ENCODE results near the gene TSSK6.

Gene TSSK6

GRCh38 chr19:19531951-19532805 lies 16.8 kb upstream of the TSSK6 start:
- peak overlapping the region; percentile 47 to 71 (median 61) for H3K4me2 ChIP-seq
- H3K36me3 ChIP-seq = peaks cover 13 to 42% (median 24%) of the 10 kb centered on the region in 11 experiments; a peak in 20 of 22 replicates
- H3K4me3 ChIP-seq = no peak overlapping the region
- H3K9me3 ChIP-seq (replicated peaks in 1 of 11) = no peaks in the 10 kb centered on the region
- peak overlapping the region in 3 of 11 experiments; percentile 17 to 46 (median 18); a peak in 3 of 22 replicates for H3K9ac ChIP-seq
- no peak overlapping the region; a peak in 2 of 22 replicates for H3K27ac ChIP-seq
- peaks cover 1 to 11% (median 3%) of the 10 kb centered on the region in 11 experiments for H3K27me3 ChIP-seq
- peaks cover 0 to 68% (median 12%) of the 10 kb centered on the region in 11 experiments; a peak in 14 of 22 replicates for H4K20me1 ChIP-seq
- H3K4me1 ChIP-seq = peaks cover 34 to 52% (median 43%) of the 10 kb centered on the region in 10 experiments
- no peak for TF ChIP-seq Cebpa-rat (IDR thresholded peaks at IDR 0.05)

DNA sequence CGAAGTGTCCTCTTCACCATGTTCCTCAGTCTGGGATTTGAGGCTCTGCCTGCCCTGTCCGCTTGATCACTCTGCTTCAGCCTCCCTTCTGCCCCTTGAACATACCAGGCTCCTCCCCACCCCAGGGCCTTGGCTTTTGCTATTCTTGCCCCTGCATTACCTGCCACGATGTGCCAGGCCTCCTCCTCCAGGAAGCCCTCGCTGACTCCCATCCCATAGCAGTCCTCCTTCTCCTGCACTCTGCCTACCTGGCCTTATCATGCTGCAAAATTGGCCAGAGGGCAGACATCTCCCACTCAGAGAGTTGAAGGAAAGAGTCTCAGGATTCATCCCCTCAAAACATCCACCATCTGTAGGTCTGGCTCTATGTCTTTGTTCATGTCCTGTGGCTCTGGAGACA lies 15.5 kb upstream of the TSSK6 start:
- H3K27ac ChIP-seq = 0 out of 22 replicates have a peak overlapping the region, but pooled peaks of 1 of the 11 experiments have one; percentile 7
- H3K4me3 ChIP-seq = no peak overlapping the region
- peaks cover 44 to 65% (median 55%) of the 10 kb centered on the region in 10 experiments for H3K4me1 ChIP-seq
- no peaks in the 10 kb centered on the region for H3K9me3 ChIP-seq (replicated peaks in 1 of 11)
- no peak for TF ChIP-seq Cebpa-rat (IDR thresholded peaks at IDR 0.05)
- H3K4me2 ChIP-seq = peak overlapping the region in 2 of 11 experiments; percentile 8 to 52; a peak in 2 of 22 replicates
- peak overlapping the region in 1 of 11 experiments; percentile 24; a peak in 2 of 22 replicates for H3K9ac ChIP-seq
- peaks cover 19 to 49% (median 29%) of the 10 kb centered on the region in 11 experiments; a peak in 20 of 22 replicates for H3K36me3 ChIP-seq
- H4K20me1 ChIP-seq = peaks cover 3 to 70% (median 21%) of the 10 kb centered on the region in 11 experiments; a peak in 21 of 22 replicates
- no peaks in the 10 kb centered on the region for H3K27me3 ChIP-seq

DNA sequence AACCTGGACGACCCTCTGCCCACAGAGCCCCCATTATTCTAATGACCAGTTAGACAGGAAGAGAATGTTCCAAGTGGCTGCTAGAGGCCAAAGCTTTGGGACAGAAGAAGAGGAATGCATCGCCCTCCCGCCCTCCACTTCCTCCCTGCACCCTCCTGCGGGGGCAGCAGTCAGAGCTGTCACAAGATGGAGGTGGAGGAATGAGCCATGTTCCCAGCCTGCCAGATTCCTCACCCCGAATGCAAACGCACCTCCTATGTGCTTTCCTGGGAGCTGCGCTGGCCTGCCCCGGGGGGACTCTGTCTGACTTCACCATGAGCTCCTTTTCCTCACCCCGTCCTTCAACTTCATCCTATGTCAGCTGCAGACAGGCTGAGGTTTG lies 15.1 kb upstream of the TSSK6 start:
- H3K9ac ChIP-seq = peak overlapping the region in 1 of 11 experiments; percentile 24; a peak in 2 of 22 replicates

GRCh38 chr19:19529783-19530422 lies 14.6 kb upstream of the TSSK6 start:
- H4K20me1 ChIP-seq = peaks cover 13 to 74% (median 30%) of the 10 kb centered on the region in 11 experiments; a peak in 21 of 22 replicates
- H3K27ac ChIP-seq = peak overlapping the region in 3 of 11 experiments; percentile 7 to 25 (median 14); a peak in 3 of 22 replicates

More for the DNA sequence above, 15.1 kb upstream of the TSSK6 start:
- Histone ChIP-seq H3K27ac (0 out of 22 replicates have a peak overlapping the region, but pooled peaks of 1 of the 11 experiments have one; percentile 7), H3K4me3 (no peak overlapping the region), H4K20me1 (peaks cover 8 to 70% (median 25%) of the 10 kb centered on the region in 11 experiments; a peak in 21 of 22 replicates), H3K4me1 (peaks cover 49 to 70% (median 60%) of the 10 kb centered on the region in 10 experiments), H3K9me3 (replicated peaks in 1 of 11) (no peaks in the 10 kb centered on the region), H3K36me3 (peaks cover 19 to 49% (median 34%) of the 10 kb centered on the region in 11 experiments; a peak in 20 of 22 replicates), H3K27me3 (no peaks in the 10 kb centered on the region), H3K4me2 (peak overlapping the region in 3 of 11 experiments; percentile 8 to 60 (median 52); a peak in 4 of 22 replicates)
- no peak for TF ChIP-seq Cebpa-rat (IDR thresholded peaks at IDR 0.05)

DNA sequence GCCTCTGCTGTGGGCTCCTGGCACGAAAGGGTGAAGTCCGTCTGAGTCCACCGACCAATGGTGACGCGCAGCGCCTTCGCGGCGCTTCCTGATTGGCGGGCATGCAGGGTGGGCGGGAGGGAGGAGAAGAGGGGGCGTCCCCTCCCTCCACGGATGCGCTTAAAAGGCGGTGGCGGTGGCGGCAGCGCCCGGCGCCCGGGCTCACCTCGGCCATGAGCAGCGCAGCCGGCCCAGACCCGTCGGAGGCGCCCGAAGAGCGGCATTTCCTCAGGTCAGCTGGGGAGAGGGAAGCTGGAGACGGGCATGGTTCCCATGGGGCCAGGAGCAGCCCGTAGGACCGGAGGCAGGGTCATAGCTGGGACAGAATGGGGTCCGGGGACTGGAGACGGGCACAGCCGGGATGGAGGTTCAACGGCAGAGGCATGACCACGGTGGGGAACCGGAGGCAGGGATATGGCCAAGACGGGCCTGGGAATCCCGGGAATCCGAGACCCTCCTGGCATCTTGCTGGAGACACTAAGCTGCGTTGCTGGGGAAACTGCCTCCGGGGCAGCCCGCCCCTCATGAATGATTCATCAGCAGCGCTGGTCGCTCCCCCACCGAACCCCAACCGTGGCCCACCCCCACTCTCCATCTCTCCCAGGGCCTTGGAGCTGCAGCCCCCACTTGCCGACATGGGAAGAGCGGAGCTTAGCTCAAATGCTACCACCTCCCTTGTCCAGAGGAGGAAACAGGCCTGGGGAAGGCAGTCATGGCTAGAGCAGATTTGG lies 13.6 kb upstream of the TSSK6 start, which contains the start of gene YJEFN3:
Gene YJEFN3 (plus strand): TSS at position 191 of the 770 bp plus-strand sequence. CDS start 22 bp downstream, at position 213.
- peaks cover 23 to 81% (median 40%) of the 10 kb centered on the region in 11 experiments for H4K20me1 ChIP-seq
- H3K27me3 ChIP-seq = no peaks in the 10 kb centered on the region
- H3K36me3 ChIP-seq = peaks cover 19 to 55% (median 37%) of the 10 kb centered on the region in 11 experiments; a peak in 21 of 22 replicates
- no peaks in the 10 kb centered on the region for H3K9me3 ChIP-seq (replicated peaks in 1 of 11)
- no peak within 1 kb of the TSS for H3K4me3 ChIP-seq
- peak within 1 kb of the TSS in 6 of 11 experiments; percentile 26 to 69 (median 66); a peak in 9 of 22 replicates for H3K9ac ChIP-seq
- H3K4me1 ChIP-seq = peaks cover 63 to 81% (median 73%) of the 10 kb centered on the region in 10 experiments
- H3K27ac ChIP-seq = peak within 1 kb of the TSS in 5 of 11 experiments; percentile 7 to 67 (median 62); a peak in 8 of 22 replicates
- H3K4me2 ChIP-seq = peak within 1 kb of the TSS; percentile 12 to 86 (median 76); a peak in 16 of 22 replicates
- no peak for TF ChIP-seq Cebpa-rat (IDR thresholded peaks at IDR 0.05)

More at GRCh38 chr19:19529783-19530422, 14.6 kb upstream of the TSSK6 start:
- Histone ChIP-seq H3K36me3 (peaks cover 19 to 48% (median 33%) of the 10 kb centered on the region in 11 experiments; a peak in 20 of 22 replicates), H3K4me3 (no peak overlapping the region), H3K27me3 (no peaks in the 10 kb centered on the region), H3K4me2 (peak overlapping the region in 7 of 11 experiments; percentile 12 to 60 (median 34); a peak in 11 of 22 replicates), H3K4me1 (peaks cover 54 to 75% (median 65%) of the 10 kb centered on the region in 10 experiments), H3K9me3 (replicated peaks in 1 of 11) (no peaks in the 10 kb centered on the region), H3K9ac (peak overlapping the region in 7 of 11 experiments; percentile 7 to 57 (median 41); a peak in 8 of 22 replicates)
- TF ChIP-seq Cebpa-rat (IDR thresholded peaks at IDR 0.05) = no peak

- no peak for TF ChIP-seq Cebpa-rat (IDR thresholded peaks at IDR 0.05)
- peak overlapping the region in 8 of 11 experiments; percentile 47 to 67 (median 61); a peak in 9 of 22 replicates for H3K27ac ChIP-seq
- H3K9me3 ChIP-seq (replicated peaks in 1 of 11) = no peaks in the 10 kb centered on the region
- peaks cover 63 to 81% (median 73%) of the 10 kb centered on the region in 10 experiments for H3K4me1 ChIP-seq
- H3K4me3 ChIP-seq = no peak overlapping the region
- no peaks in the 10 kb centered on the region for H3K27me3 ChIP-seq
- H3K36me3 ChIP-seq = peaks cover 19 to 65% (median 47%) of the 10 kb centered on the region in 11 experiments; a peak in 21 of 22 replicates
- H3K4me2 ChIP-seq = peak overlapping the region in 7 of 11 experiments; percentile 76 to 88 (median 82); a peak in 12 of 22 replicates
- peaks cover 32 to 81% (median 49%) of the 10 kb centered on the region in 11 experiments for H4K20me1 ChIP-seq
- peak overlapping the region in 6 of 11 experiments; percentile 48 to 69 (median 66); a peak in 8 of 22 replicates for H3K9ac ChIP-seq
These were observed 12.6 kb upstream of the TSSK6 start for GRCh38 chr19:19527674-19528625.

DNA sequence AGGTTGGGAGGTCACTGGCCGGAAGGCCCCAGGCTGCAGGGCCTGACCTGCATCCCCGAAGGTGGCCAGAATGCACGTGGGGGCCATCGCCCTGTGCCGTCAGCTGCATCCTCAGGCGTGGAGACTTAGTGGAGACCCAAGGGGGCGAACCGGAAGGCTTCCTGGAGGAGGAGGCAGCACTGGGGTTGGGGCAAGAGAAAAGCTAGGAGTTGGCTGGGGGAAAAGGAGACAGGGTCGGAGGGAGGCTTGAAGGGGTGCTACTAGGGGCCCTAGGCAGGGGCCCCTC lies 12.0 kb upstream of the TSSK6 start:
- peak overlapping the region in 8 of 11 experiments; percentile 76 to 88 (median 82); a peak in 16 of 22 replicates for H3K4me2 ChIP-seq
- H3K9me3 ChIP-seq (replicated peaks in 1 of 11) = no peaks in the 10 kb centered on the region
- H3K9ac ChIP-seq = peak overlapping the region in 7 of 11 experiments; percentile 43 to 69 (median 66); a peak in 13 of 22 replicates
- H3K36me3 ChIP-seq = peaks cover 23 to 71% (median 53%) of the 10 kb centered on the region in 11 experiments; a peak in 21 of 22 replicates
- H3K27ac ChIP-seq = peak overlapping the region in 8 of 11 experiments; percentile 47 to 67 (median 61); a peak in 15 of 22 replicates
- peaks cover 34 to 82% (median 51%) of the 10 kb centered on the region in 11 experiments for H4K20me1 ChIP-seq
- no peak overlapping the region for H3K4me3 ChIP-seq
- peaks cover 64 to 81% (median 72%) of the 10 kb centered on the region in 10 experiments for H3K4me1 ChIP-seq
- no peak for TF ChIP-seq Cebpa-rat (IDR thresholded peaks at IDR 0.05)
- H3K27me3 ChIP-seq = no peaks in the 10 kb centered on the region

Data from BLaER1 treated with 17β-estradiol and CSF1 and Interleukin-3, amounts not matched to agents 10 nM and 100 nM (cell line).